Right lobe of liver (tissue), 4 donors: ENCODE measurements around the gene CTDP1.

Experiments
- POLR2A ChIP-seq: fragments of 450-650 bp; IDR thresholded peaks from one replicate; pipeline ENCODE4 v1.6.1; 2017; ENCODE audit warnings: antibody characterized with exemption, mild to moderate bottlenecking
- TF ChIP-seq, protein P1 (sequence below), 4 donors: fragments of 200-600 bp in 3 of 4; fragments of 450-650 bp in 1 of 4; IDR thresholded peaks; one replicate each; pipeline versions ENCODE4 v1.5.1 to v1.8.0; 2016 to 2022; ENCODE audit warnings: antibody characterized with exemption in 4 of 4, mild to moderate bottlenecking in 2 of 4
- donor health status: DM: no; HTN: no; CAD: no.
- donor health status: DM: no; HTN: no; CAD: no.
- donor health status: DM: no; HTN: yes; CAD: no.

GRCh38 chr18:79755496-79756142, 76.0 kb downstream of the CTDP1 start:
- TF ChIP-seq, protein P1, sequence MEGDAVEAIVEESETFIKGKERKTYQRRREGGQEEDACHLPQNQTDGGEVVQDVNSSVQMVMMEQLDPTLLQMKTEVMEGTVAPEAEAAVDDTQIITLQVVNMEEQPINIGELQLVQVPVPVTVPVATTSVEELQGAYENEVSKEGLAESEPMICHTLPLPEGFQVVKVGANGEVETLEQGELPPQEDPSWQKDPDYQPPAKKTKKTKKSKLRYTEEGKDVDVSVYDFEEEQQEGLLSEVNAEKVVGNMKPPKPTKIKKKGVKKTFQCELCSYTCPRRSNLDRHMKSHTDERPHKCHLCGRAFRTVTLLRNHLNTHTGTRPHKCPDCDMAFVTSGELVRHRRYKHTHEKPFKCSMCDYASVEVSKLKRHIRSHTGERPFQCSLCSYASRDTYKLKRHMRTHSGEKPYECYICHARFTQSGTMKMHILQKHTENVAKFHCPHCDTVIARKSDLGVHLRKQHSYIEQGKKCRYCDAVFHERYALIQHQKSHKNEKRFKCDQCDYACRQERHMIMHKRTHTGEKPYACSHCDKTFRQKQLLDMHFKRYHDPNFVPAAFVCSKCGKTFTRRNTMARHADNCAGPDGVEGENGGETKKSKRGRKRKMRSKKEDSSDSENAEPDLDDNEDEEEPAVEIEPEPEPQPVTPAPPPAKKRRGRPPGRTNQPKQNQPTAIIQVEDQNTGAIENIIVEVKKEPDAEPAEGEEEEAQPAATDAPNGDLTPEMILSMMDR (IDR thresholded peaks at IDR 0.05) = no peak
- no peak for TF ChIP-seq POLR2A
